GM21786 (cell line): ENCODE results near the gene NFAM1.

Source experiments
- ATAC-seq: cut with Tn5 transposase; IDR thresholded peaks from one replicate; pipeline ENCODE4 v1.9.1; 2021; ENCODE audit not compliant: unreplicated experiment

The NFAM1 gene

DNA sequence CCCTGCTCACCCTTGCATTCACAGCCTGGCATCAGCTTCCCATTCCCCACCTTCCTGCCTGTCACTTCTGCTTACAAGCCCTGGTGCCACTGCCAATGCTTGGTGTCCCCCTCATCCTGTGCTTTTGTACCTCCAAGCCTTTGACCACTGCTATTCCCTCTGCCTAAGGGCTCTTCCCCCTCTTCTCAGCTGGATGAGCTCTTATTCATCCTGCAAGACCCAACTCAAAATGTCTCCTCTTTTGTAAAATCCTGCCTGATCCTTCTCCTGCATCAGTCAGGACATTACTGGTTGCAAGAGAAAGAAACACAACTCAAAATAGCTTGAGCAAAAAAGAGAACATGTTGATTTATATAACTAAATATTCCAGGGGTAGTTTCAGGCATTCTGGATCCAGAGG lies 94.8 kb downstream of the NFAM1 start:
- ATAC-seq: no peak

- no peak for ATAC-seq
Observed at GRCh38 chr22:42336527-42337227, 95.5 kb downstream of the NFAM1 start.

DNA sequence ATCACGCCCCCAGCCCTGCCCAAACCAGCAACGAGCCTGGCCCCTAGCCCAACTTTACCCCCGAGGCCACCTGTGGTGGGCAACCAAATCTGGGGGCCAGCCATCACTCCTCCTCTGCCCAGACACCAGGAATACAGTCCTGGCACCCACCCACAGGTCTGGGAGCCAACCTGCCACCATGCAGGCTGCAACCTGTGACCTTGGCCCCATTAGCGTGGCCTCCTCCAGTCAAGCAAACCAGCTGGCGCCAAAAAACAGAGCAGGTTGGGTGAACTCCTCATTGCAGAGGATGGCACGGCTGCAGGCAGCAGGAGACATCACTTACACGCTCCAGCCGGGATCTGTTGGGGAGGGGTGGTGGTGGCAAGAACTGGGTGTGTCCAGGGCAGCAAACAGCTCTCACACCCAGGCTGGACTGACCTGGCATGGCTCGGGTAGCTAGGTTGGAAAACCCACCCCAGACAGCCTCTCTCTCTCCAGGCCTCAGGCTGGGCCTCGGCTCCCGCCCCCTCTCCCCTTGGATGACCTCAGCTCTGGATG lies 96.3 kb downstream of the NFAM1 start:
- ATAC-seq: no peak

- no peak for ATAC-seq
Observed at GRCh38 chr22:42334875-42335512, 97.2 kb downstream of the NFAM1 start.

DNA sequence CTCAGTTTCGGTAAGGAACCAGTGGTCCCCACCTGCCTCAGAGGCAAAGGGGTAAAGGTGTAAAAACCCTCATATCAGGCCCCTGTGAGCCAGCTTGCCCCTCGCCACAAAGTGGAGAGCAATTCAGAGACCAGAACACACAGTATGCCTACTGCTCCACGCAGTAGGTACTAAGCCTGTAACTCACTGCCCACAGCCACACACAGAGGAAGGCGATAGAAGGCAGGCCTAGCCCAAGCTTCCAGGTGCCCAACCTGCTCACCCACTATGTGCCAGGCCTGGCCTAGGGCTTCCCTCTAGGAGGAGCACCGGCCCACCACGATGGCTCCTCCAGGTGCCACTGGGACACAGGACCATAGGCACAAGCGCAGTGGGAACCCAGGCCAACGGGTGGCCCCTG lies 98.7 kb downstream of the NFAM1 start:
- no peak for ATAC-seq

DNA sequence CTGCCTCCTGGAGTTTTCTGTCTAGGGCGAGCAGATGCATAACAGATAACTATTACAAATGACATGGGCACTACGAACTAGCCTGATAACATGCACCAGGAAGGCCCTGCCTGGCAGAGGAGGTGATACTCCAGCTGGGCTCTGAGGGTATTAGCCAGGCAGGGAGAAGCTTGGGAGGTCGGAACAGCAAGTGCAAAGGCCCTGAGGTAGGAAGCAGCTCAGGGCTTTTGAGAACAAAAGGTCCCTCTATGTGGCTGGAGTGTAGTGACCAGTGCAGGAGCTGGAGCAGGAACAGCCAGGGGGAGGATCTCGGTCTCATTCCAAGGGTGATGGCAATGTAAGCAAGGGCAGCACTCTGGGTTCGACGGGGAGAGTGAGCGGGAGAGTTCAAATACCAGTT lies 100.1 kb downstream of the NFAM1 start:
- no peak for ATAC-seq

GRCh38 chr22:42331014-42331413 lies 101.2 kb downstream of the NFAM1 start:
- ATAC-seq: no peak
